GM18861 (cell line): ENCODE results near the gene PRKAG1.

Experiments
- ATAC-seq: cut with Tn5 transposase; IDR thresholded peaks from one replicate; pipeline ENCODE4 v1.9.1; 2021; ENCODE audit not compliant: unreplicated experiment

PRKAG1 gene

GRCh38 chr12:49050507-49051372, 32.2 kb upstream of the PRKAG1 start:
- ATAC-seq: no peak

GRCh38 chr12:49049566-49050224, 31.1 kb upstream of the PRKAG1 start:
- no peak for ATAC-seq

GRCh38 chr12:49048953-49049352, 30.4 kb upstream of the PRKAG1 start:
- no peak for ATAC-seq

GRCh38 chr12:49046129-49046895, 27.7 kb upstream of the PRKAG1 start:
- no peak for ATAC-seq

- ATAC-seq: no peak
Observed at GRCh38 chr12:49044660-49045059, 26.1 kb upstream of the PRKAG1 start.

GRCh38 chr12:49043856-49044258, 25.3 kb upstream of the PRKAG1 start:
- ATAC-seq: no peak

- ATAC-seq: no peak
Observed at GRCh38 chr12:49043241-49043640, 24.7 kb upstream of the PRKAG1 start.

- no peak for ATAC-seq
Observed at GRCh38 chr12:49041881-49042484, 23.4 kb upstream of the PRKAG1 start.

GRCh38 chr12:49041036-49041880, 22.7 kb upstream of the PRKAG1 start:
- no peak for ATAC-seq

- no peak for ATAC-seq
Observed at GRCh38 chr12:49040364-49040855, 21.8 kb upstream of the PRKAG1 start.

GRCh38 chr12:49039421-49040363, 21.1 kb upstream of the PRKAG1 start:
- no peak for ATAC-seq

- no peak for ATAC-seq
Observed at GRCh38 chr12:49038291-49038955, 19.8 kb upstream of the PRKAG1 start.

GRCh38 chr12:49037947-49038237, 19.3 kb upstream of the PRKAG1 start:
- ATAC-seq: no peak

GRCh38 chr12:49037111-49037946, 18.8 kb upstream of the PRKAG1 start:
- ATAC-seq: no peak

GRCh38 chr12:49036029-49036428, 17.5 kb upstream of the PRKAG1 start:
- no peak for ATAC-seq

- no peak for ATAC-seq
Observed at GRCh38 chr12:49034286-49034622, 15.7 kb upstream of the PRKAG1 start.

GRCh38 chr12:49033611-49034285, 15.2 kb upstream of the PRKAG1 start:
- no peak for ATAC-seq
